Measurements from ENCODE around the gene C9orf153.

DNA sequence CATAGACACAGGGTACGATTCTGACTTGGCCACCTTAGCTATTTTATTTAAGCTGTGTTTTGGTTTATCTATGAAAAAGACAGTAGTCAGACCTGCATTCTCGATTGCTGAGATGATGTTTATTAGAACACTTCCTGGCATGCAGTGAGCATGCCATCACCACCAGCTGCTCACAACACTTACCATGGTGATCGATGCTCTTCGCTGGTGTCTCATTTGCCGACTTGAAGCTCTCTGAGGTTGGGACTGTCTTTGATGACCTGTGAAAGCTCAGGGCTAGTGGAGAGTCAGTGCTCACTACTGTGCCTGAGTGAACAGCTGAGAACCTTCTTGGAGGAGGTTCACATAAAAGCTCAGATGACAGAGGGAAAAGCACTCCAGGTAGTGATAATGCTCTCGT is 4.4 kb upstream of the C9orf153 start:
- TF ChIP-seq EZH2phosphoT487 (IDR thresholded peaks at IDR 0.05; ENCODE audit: borderline replicate concordance, low read length) (no peak), EZH2 (IDR thresholded peaks at IDR 0.05; ENCODE audit: low read length, unreplicated experiment) (no peak)
- TF ChIP-seq, protein P1, sequence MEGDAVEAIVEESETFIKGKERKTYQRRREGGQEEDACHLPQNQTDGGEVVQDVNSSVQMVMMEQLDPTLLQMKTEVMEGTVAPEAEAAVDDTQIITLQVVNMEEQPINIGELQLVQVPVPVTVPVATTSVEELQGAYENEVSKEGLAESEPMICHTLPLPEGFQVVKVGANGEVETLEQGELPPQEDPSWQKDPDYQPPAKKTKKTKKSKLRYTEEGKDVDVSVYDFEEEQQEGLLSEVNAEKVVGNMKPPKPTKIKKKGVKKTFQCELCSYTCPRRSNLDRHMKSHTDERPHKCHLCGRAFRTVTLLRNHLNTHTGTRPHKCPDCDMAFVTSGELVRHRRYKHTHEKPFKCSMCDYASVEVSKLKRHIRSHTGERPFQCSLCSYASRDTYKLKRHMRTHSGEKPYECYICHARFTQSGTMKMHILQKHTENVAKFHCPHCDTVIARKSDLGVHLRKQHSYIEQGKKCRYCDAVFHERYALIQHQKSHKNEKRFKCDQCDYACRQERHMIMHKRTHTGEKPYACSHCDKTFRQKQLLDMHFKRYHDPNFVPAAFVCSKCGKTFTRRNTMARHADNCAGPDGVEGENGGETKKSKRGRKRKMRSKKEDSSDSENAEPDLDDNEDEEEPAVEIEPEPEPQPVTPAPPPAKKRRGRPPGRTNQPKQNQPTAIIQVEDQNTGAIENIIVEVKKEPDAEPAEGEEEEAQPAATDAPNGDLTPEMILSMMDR (conservative IDR thresholded peaks at IDR 0.05; ENCODE audit: low read depth, low read length) = no peak

All from PC-3 (cell line).